Mesothelial cell of epicardium (in vitro differentiated cells): ENCODE data around the gene RALY. TPM values are rescaled to one million over a fixed set of nuclear protein-coding genes. Genes with fewer than 3 reads are reported as not detected.

Experiments used
- microRNA-seq: library from miRNA; unstranded; fragments of <30 nt; microRNA quantifications from one replicate; pipeline ENCODE4 v1.2.0, GENCODE V29; 2021; ENCODE audit warnings: inconsistent platforms, mixed read lengths
- total RNA-seq: library from RNA; stranded (reverse); gene quantifications from 3 replicates; pipeline ENCODE4 v1.2.1, GENCODE V29; 2021

RALY gene
- total RNA-seq, 1 donor from 2014 or later: 139 TPM

Small RNA genes lying within 50 kb of the gene (microRNA-seq; reads per million reads assigned to microRNA genes)
- not detected for gene MIR4755

Other genes starting within 250 kb of the RALY start
- 76.9 to 79.4 TPM (median 77.7 TPM) in 3 replicates for gene CHMP4B, start 182.6 kb upstream of the RALY start, total RNA-seq
- gene EIF2S2, start 118.3 kb downstream of the RALY start, total RNA-seq: 45.5 to 46.7 TPM (median 46.1 TPM) in 3 replicates
- not detected in 3 replicates for gene ASIP, start 247.5 kb downstream of the RALY start, total RNA-seq